ENCODE results near the gene PCBP4. TPM values are rescaled to one million over a fixed set of nuclear protein-coding genes. Genes with fewer than 3 reads are reported as not detected.

PCBP4 gene
- total RNA-seq, 1 experiment from 2014 or later: 28.7 TPM

DNA sequence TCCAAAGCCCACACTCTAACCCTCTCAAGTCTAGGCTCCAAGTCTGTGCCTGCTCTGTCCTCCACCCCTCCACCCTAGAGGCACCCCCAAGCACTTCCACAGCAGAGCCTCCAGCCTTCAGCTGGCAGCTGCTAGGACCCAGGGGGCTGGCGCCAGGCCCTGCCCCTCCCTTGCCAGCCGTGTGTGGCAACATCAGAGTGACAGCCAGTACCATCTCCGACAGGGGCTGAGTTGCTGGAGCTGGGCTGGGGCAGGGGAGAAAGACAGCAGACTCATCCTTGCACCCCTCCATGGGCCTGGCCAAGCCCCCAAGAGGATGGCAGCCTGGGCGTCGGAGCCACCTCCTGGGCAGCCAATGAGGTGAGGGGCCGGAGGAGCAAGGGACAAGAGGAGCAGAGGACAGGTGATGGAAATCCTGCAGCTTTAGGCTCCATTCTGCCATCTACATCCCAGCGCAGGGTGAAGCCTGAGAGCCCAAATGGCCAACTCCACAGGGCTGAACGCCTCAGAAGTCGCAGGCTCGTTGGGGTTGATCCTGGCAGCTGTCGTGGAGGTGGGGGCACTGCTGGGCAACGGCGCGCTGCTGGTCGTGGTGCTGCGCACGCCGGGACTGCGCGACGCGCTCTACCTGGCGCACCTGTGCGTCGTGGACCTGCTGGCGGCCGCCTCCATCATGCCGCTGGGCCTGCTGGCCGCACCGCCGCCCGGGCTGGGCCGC lies 11.9 kb downstream of the PCBP4 start, which contains the start of gene GPR62 (continued):
- TF ChIP-seq ZNF396 (CRISPR knock-in tag; IDR thresholded peaks at IDR 0.05; ENCODE audit: borderline replicate concordance) (no peak), ESRRA (CRISPR knock-in tag; IDR thresholded peaks at IDR 0.05; ENCODE audit: borderline replicate concordance) (peak; percentile 85), NFATC4 (CRISPR knock-in tag; IDR thresholded peaks at IDR 0.05) (no peak), NFE2L1 (CRISPR knock-in tag; IDR thresholded peaks at IDR 0.05) (peak; percentile 59; the same call in 1 of the 2 replicates), ETV6 (CRISPR knock-in tag; IDR thresholded peaks at IDR 0.05) (peak; percentile 85; the same call in 1 of the 2 replicates)
- TF ChIP-seq, protein P1, sequence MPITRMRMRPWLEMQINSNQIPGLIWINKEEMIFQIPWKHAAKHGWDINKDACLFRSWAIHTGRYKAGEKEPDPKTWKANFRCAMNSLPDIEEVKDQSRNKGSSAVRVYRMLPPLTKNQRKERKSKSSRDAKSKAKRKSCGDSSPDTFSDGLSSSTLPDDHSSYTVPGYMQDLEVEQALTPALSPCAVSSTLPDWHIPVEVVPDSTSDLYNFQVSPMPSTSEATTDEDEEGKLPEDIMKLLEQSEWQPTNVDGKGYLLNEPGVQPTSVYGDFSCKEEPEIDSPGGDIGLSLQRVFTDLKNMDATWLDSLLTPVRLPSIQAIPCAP (CRISPR knock-in tag; IDR thresholded peaks at IDR 0.05): 0 out of 2 replicates have a peak, but pooled peaks have one; percentile 50
- TF ChIP-seq, protein P2, sequence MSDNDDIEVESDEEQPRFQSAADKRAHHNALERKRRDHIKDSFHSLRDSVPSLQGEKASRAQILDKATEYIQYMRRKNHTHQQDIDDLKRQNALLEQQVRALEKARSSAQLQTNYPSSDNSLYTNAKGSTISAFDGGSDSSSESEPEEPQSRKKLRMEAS (CRISPR knock-in tag; IDR thresholded peaks at IDR 0.05): peak; percentile 34; the same call in 1 of the 2 replicates
- TF ChIP-seq, protein P3, sequence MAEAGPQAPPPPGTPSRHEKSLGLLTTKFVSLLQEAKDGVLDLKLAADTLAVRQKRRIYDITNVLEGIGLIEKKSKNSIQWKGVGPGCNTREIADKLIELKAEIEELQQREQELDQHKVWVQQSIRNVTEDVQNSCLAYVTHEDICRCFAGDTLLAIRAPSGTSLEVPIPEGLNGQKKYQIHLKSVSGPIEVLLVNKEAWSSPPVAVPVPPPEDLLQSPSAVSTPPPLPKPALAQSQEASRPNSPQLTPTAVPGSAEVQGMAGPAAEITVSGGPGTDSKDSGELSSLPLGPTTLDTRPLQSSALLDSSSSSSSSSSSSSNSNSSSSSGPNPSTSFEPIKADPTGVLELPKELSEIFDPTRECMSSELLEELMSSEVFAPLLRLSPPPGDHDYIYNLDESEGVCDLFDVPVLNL (CRISPR knock-in tag; IDR thresholded peaks at IDR 0.05; ENCODE audit: borderline replicate concordance, low read depth): no peak
- TF ChIP-seq, protein P4, sequence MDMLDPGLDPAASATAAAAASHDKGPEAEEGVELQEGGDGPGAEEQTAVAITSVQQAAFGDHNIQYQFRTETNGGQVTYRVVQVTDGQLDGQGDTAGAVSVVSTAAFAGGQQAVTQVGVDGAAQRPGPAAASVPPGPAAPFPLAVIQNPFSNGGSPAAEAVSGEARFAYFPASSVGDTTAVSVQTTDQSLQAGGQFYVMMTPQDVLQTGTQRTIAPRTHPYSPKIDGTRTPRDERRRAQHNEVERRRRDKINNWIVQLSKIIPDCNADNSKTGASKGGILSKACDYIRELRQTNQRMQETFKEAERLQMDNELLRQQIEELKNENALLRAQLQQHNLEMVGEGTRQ (CRISPR knock-in tag; IDR thresholded peaks at IDR 0.05): no peak

DNA sequence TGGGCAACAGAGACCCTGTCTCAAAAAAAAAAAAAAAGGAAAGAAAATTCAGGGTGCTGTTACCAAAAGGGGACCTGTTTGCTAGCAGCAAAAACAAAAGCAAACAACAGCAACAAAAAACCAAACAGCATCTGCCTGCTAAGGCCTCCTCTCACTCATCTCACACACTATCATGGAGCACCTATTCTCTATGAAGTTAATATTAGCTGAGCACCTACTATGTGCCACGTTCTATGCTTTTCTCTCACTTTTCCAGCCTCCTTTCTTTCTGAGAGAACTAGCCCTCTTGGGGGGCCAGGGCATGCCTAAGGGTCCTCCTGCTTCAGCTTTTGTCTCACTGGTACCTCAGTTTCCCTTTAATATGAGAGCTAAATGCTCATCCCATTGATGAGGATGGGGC lies 12.5 kb downstream of the PCBP4 start:
- CTCF ChIA-PET: interaction anchor here (0.6 to 2.7 kb wide), 12 partner anchors 12 to 285 kb away, joined by 3 to 9 read pairs (median 4); partner anchors contain the start of genes ABHD14B, ACY1, RPL29 and RRP9
- H3K4me3 Mint-ChIP-seq: no peak overlapping the region
- TF ChIP-seq GRHL2 (CRISPR knock-in tag; IDR thresholded peaks at IDR 0.05; ENCODE audit: insufficient replicate concordance, severe bottlenecking) (no peak), ZNF396 (CRISPR knock-in tag; IDR thresholded peaks at IDR 0.05; ENCODE audit: borderline replicate concordance) (no peak)
- H3K27me3 Mint-ChIP-seq (ENCODE audit: low read depth): peaks cover 63% of the 10 kb centered on the region
- ATAC-seq (no peak), DNase-seq (ENCODE audit: low spot score) (no peak)
- H3K27ac Mint-ChIP-seq: no peak overlapping the region
- H3K36me3 Mint-ChIP-seq: no peaks in the 10 kb centered on the region
- peaks cover 3% of the 10 kb centered on the region; the same call in 1 of the 2 replicates for H3K4me1 Mint-ChIP-seq
- POLR2A ChIA-PET: interaction anchor here (0.7 to 0.8 kb wide), 3 partner anchors 14 to 41 kb away, joined by 4 to 6 read pairs (median 4); partner anchors contain the start of gene RPL29
- H3K9me3 Mint-ChIP-seq: no peaks in the 10 kb centered on the region

DNA sequence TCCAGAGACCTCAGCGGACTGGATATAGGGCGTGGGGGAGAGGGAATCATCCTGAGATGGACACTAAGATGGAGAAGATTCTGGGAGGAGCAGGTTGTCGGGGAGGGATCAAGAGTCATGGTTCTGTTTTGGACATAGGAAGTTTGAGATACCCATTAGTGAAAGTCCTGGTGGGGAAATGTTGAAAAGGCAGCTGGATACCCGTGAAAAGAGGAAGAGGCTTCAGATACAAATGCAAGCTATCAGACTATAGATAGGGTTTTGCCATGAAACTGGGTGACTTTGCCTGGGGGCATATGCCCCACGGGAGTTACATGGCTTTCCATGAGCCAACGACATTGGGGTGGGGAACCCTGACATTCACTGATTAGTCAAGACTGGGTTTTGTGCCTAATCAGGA lies 13.1 kb downstream of the PCBP4 start:
- Mint-ChIP-seq H3K9me3 (no peaks in the 10 kb centered on the region), H3K36me3 (no peaks in the 10 kb centered on the region), H3K27me3 (ENCODE audit: low read depth) (peaks cover 63% of the 10 kb centered on the region), H3K27ac (no peak overlapping the region), H3K4me3 (no peak overlapping the region), H3K4me1 (peaks cover 3% of the 10 kb centered on the region; the same call in 1 of the 2 replicates)
- DNase-seq (ENCODE audit: low spot score) (no peak), ATAC-seq (no peak)
- TF ChIP-seq, protein P5, sequence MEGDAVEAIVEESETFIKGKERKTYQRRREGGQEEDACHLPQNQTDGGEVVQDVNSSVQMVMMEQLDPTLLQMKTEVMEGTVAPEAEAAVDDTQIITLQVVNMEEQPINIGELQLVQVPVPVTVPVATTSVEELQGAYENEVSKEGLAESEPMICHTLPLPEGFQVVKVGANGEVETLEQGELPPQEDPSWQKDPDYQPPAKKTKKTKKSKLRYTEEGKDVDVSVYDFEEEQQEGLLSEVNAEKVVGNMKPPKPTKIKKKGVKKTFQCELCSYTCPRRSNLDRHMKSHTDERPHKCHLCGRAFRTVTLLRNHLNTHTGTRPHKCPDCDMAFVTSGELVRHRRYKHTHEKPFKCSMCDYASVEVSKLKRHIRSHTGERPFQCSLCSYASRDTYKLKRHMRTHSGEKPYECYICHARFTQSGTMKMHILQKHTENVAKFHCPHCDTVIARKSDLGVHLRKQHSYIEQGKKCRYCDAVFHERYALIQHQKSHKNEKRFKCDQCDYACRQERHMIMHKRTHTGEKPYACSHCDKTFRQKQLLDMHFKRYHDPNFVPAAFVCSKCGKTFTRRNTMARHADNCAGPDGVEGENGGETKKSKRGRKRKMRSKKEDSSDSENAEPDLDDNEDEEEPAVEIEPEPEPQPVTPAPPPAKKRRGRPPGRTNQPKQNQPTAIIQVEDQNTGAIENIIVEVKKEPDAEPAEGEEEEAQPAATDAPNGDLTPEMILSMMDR (IDR thresholded peaks at IDR 0.05): peak; percentile 17; the same call in 1 of the 2 replicates
- TF ChIP-seq ELF4 (CRISPR knock-in tag; IDR thresholded peaks at IDR 0.05; ENCODE audit: low read depth) (no peak), TP53 (CRISPR knock-in tag; IDR thresholded peaks at IDR 0.05) (no peak)
- CTCF ChIA-PET: interaction anchor here (0.7 to 2.7 kb wide), 6 partner anchors 9 to 285 kb away, joined by 3 to 8 read pairs (median 4); partner anchors contain the start of genes ABHD14A, ABHD14B and RRP9
- POLR2A ChIA-PET: interaction anchor here (0.7 to 1.0 kb wide), 2 partner anchors 12 to 15 kb away, joined by 3 to 6 read pairs; partner anchors contain the start of genes PARP3 and RRP9
